ENCODE measurements around the gene BOD1. TPM values are rescaled to one million over a fixed set of nuclear protein-coding genes. Genes with fewer than 3 reads are reported as not detected.

Gene BOD1
- total RNA-seq, 1 donor from 2014 or later, result 44.1 TPM

DNA sequence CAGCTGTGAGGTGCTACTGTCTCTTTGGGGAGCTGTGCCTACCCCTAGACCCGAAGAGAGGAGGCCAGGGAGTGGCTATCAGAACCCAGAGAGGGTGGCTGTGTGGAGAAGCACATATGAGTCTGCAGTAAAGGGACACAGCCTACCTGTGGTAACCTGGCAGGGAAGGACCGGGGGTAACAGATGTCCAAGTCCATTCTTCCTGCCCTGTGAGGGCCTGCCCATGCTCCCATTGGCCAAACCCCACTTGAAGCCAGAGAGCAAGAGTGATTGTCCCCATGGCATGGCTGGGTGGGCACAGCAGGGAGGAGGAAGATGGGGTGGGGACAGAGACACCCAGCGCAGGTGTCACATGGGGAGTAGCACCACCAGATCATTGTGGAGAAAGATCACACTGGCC lies 39.3 kb downstream of the BOD1 start:
- no peak for DNase-seq (ENCODE audit: low read depth)

DNA sequence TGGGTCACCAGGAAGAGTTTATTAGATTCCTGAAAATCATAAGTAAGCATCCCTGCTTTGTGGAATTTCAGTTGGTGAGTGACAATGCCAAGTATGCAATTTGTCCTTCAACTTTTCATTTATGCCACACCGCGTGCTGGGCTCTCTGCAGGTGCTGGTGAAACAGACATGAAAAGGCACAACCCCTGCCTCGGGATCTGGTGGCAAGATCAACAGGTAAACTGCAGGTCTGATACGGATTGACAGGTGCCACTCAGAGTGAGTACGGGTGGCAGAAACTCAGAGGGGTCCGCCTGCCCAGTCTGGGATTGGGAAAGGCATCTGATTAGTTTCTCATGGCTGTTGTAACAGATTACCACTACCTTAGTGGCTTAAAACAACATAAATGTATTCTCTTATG lies 40.5 kb downstream of the BOD1 start:
- no peak for DNase-seq (ENCODE audit: low read depth)

DNA sequence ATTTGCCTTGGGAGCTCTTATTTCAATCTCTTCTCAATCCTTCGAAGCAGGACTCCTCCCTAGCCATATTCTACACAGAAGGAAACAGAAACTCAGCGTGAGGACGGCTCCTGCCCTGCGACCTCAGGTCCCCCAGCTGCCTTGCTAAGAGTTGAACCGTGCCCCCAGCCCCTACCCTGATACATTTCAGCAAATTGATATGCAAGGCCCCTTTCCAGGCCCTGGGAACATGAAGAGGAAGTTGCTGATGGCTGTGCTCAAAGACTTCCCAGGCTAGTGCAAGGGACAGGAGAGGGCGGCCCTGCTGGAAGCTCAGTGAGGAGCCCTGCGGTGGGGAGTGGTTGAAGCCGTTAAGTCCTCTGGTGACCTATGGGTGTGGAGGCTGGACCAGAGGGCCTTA lies 41.5 kb downstream of the BOD1 start:
- no peak for DNase-seq (ENCODE audit: low read depth)

DNA sequence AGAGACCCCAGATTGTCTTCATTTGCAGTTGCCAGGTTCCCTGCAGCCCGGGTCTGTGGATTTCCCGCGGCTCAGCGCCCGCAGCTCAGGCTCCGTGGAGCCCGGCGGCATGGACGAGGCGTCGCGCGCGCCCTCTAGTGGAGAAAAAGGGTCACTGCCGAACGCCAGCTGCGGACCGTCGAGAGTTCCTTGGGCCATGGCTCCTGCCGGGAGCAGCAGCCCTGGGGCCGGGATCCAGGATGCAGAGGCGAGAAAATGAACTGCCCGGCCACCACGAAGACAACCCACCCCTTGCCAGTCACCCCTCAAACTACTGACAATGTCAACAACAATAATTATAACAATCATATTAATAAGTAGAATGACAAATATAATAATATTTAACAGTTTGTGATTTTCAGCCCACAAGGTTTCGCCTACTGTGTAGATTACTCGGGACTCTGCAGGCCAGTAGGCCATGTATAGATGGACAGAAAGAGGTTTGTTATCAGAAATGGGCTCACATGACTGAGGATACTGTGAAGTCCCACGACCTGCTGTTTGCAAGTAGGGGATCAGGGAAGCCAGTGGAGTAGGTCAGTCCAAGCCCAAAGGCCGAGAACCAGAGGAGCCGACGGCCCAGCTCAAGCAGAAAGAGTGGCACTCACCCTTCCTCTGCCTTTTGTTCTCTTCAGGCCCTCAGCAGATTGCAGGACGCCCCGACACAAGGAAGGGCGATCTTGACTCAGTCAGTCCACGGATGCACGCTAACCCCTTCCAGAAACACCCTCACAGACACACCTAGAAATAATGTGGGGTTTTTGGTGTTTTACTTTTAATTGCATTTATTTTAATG lies 43.1 kb downstream of the BOD1 start:
- DNase-seq (ENCODE audit: low read depth), result peak; percentile 7

DNA sequence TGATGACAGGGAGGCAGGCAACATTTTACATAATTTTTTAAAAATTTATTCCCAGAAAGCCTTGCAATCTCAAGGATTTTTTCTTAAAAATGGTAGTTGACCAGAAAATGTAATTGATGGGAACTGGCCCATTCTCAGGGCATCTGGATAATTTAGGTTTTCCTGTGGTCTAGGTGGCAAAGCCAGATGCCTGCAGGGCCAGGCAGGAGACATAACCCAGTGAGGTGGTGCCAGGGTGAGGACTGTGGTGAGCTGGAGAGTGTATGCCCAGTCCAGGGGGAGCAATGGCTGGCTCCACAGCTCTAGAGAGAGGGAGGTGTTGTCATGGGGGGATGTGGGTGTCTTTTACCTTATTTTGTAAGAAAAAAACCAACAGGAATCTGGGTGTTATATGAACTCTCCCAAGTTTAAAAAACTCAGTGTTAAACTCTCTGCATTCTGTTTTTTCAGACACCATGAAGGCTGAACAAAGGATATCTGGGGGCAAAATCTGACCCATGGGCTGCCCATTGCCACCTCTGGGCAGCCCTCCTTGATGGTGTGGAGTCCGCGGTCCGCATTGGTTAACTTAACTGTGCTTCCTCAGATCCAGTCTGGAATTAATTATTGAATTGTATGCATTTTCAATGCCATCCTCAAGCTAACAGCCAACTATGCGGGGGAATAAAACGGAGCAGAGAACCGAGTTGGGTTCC lies 43.9 kb downstream of the BOD1 start:
- no peak for DNase-seq (ENCODE audit: low read depth)

DNA sequence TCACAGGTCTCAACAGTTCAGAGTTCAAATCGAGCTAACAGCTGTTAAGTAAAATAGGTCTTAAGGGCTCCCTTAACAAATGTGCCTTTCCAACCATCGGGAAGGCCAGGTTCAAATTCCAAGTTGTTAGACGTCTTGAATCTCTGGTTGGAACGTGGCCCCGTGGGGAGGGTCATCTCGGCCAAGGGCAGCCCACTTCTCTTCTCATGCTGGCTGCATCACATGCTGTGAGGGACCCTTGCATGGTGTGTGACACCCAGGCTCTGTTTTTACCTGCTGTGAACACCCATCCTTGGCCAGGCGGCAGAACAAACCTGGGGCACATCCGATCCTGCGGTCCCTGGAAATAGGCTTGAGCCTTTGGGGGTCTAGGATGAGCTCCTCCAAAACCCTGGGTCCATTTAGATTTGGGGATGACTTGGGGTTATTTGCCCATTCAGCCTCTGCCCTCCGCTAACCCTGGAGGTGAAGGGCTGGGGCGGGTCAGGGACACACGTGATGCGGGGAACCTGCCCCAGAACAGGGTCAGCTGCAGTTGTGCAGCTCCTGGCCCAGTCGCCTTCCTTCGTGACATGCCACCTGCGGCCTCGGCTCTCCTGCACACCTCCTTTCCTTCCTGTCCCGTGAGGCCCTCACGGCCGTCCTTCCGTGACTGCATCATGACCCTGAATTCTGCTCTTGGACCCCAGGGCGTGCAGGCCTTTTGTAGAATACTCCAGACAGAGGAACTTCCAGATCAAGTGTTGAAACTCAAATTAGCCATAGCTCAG lies 45.9 kb downstream of the BOD1 start:
- DNase-seq (ENCODE audit: low read depth), result no peak

DNA sequence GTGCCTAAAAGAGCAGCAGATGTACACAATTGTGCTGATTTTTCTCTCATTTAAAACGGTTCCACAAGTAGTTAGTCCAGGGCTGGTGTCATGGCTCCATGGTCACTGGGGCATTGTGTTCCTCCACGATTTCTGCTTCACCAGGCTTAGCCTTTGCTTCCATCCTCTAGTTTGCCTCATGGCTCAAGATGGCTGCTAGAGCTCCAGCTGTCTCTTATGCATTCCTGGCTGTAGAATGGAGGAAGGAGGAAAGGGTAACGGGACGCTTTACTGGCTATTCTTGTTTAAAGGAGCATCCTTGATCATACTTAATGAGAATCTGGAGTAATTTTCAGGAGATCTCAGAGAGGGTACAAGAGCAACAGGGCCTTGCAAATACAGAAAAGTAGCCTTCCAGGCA lies 47.7 kb downstream of the BOD1 start:
- no peak for DNase-seq (ENCODE audit: low read depth)

DNA sequence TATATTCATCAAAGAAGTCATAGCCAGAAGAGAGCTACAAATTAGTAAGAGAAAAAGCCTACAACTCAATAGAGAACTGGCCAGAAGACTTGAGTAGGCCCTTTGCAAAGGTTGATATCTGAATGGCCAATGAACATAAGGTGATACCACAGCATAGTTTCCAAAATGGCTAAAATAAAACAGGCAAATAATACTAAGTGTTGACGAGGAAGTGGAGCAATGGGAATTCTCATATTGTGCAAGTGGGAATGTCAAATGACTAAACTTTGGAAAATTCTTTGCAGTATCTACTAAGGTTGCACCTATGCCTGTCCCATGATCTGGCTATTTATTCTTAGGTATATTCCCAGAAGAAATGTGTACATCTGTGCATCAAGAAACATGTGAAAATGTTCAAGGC lies 48.3 kb downstream of the BOD1 start:
- no peak for DNase-seq (ENCODE audit: low read depth)

DNA sequence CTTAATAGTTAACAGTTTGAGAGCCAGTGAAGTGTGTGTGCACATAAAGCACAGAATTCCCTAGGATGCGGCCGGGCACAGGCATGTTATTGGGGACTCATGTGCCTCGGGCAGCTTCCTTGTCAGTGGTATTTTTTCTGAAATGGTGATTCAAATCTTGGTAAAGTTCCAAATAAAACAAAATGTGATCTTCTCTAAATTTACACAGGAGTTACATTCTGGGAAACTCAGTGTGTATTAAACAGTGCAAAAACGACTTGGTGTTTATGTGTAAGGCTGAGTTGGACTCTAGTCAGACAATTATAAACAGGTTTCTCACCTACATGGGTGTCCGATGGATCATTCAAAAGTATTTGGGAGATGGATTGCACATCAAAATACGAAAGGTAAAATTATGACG lies 48.9 kb downstream of the BOD1 start:
- peak; percentile 30 for DNase-seq (ENCODE audit: low read depth)

DNA sequence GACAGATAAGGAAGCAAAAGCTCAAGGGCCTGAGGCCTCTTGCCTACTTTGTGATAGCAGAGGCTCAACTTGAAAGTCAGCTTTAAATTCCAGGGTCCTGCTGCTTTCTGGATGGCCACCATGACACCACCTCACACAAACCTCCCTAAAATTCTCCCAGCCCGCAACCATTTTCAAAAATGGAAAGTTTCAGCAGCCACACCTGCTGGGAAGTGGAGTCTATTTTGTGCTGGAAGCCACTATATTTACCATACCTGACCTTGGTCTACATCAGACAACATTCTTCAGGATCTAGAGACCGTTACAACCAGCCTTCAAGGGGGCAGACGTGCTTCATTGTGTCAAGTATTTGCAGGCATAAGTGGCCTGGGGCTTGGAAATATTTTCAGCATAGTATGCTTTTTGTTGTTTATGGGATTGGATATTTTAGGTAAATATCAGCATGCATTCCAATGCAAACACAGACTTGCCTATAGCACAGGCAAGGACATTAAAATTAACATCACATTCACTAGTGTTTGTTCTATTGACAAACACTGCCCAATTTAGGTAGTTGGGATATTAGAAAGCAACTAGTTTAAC lies 50.9 kb downstream of the BOD1 start:
- no peak for DNase-seq (ENCODE audit: low read depth)

DNA sequence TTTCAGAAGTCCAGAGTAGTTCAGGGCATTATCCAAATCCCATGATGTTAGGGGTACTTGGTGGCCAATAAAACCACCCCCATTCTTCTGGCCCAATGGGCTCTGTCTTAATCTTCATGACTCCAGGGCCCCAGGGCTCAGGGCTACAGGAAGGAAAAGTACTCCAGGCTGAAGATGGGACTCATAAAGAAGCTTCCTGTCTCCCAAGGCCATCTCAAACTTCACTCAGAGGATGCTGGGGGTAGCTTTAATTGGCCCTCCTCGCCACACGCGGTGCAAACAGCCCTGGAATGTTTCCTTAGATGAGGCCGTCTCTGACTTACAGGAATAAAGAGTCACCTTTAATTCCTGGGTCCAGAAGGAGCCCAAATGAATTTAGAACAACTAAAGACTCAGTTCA lies 52.3 kb downstream of the BOD1 start:
- DNase-seq (ENCODE audit: low read depth), result no peak

DNA sequence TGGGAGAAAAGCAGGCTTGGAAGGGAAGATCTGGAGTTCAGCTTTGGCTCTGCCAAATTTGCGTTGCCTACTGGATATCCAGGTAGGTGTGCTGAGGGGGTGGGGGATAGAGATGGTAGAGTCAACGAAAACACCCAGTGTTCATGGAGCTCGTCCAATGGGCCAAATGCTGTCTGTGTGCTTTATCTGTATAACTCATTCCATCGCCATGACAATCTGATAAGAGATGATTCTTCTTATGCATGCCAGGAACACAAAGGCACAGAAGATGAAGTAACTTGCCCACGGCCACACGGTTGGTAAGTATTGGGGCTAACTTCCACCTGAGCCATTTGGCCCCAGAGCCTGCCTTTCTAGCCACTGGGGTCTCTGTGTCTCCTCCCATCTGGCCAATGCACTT lies 53.2 kb downstream of the BOD1 start:
- no peak for DNase-seq (ENCODE audit: low read depth)

DNA sequence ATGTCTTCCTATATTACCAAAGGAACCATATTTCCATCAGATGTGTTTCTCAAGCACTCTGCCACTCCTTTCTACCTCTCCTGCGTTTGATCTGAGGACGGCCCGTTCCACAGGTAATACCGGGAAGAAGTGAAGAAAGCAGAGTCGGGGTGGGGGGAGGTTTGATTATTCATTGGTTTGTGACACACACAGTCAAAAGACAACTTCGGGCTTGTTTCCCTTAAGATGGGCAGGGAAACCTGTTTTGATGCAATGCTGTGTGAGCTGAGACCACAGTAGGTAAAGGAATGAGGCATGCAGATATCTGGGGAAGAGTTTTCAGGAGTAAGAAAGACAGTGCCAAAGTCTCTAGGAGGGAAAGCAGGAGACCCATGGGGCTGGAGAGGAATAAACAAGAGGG lies 54.0 kb downstream of the BOD1 start:
- DNase-seq (ENCODE audit: low read depth), result no peak

All from renal cortical epithelial cell (primary cell).